ENCODE results near the gene KCNH3.
A peak's percentile ranks its signal among the peaks of the same experiment; 100 is the strongest.

DNA sequence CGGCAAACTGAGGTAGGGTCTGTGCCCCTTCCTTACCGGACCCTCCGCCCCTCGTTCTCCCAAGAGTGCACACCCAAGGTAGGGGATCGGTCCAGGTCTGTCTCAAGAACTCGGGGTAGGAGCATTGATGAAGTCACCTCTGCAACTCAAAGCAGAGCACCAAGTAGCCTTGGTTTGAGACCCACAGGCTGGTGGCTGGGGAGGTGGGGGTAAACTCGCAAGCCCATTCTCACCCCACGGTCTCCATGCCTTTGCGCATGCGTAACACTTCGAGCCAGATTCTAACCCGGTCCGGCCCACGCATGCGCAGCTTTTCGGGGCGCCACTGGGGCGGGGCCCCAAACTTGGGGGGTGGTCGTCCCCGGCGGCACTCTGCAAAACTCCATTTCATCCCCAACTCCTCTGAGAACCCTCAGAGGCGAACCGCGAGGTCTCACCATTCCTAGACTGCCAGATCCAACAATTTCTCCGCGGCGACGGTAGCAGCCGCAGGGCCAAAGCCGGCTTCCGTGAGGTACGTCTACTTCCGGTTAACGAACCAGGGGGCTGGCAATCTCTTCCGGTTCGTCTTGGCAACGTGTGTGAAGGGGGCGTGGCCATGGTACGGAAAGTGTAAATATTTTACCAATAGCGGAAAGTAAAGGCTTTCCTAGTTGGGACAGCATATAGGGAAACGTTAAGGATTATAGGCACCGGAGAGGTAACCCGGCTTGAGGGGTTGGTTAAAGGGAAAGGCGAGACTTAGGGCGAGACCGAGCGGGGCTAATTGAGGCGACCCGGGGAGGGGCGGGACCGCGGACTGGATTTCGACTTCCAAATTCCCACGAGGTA, 29.0 kb downstream of the KCNH3 start, which contains the start of gene MCRS1:
- TF ChIP-seq HOXA7 (CRISPR knock-in tag; IDR thresholded peaks at IDR 0.05; ENCODE audit: borderline replicate concordance) (no peak), ZBTB7A (tag by site-specific recombination; IDR thresholded peaks at IDR 0.05; ENCODE audit: low read depth) (peak; percentile 97; the same call in 1 of the 2 replicates)
- TF ChIP-seq, protein P1, sequence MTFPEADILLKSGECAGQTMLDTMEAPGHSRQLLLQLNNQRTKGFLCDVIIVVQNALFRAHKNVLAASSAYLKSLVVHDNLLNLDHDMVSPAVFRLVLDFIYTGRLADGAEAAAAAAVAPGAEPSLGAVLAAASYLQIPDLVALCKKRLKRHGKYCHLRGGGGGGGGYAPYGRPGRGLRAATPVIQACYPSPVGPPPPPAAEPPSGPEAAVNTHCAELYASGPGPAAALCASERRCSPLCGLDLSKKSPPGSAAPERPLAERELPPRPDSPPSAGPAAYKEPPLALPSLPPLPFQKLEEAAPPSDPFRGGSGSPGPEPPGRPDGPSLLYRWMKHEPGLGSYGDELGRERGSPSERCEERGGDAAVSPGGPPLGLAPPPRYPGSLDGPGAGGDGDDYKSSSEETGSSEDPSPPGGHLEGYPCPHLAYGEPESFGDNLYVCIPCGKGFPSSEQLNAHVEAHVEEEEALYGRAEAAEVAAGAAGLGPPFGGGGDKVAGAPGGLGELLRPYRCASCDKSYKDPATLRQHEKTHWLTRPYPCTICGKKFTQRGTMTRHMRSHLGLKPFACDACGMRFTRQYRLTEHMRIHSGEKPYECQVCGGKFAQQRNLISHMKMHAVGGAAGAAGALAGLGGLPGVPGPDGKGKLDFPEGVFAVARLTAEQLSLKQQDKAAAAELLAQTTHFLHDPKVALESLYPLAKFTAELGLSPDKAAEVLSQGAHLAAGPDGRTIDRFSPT (tag by site-specific recombination; IDR thresholded peaks at IDR 0.05): no peak
- TF ChIP-seq, protein P2, sequence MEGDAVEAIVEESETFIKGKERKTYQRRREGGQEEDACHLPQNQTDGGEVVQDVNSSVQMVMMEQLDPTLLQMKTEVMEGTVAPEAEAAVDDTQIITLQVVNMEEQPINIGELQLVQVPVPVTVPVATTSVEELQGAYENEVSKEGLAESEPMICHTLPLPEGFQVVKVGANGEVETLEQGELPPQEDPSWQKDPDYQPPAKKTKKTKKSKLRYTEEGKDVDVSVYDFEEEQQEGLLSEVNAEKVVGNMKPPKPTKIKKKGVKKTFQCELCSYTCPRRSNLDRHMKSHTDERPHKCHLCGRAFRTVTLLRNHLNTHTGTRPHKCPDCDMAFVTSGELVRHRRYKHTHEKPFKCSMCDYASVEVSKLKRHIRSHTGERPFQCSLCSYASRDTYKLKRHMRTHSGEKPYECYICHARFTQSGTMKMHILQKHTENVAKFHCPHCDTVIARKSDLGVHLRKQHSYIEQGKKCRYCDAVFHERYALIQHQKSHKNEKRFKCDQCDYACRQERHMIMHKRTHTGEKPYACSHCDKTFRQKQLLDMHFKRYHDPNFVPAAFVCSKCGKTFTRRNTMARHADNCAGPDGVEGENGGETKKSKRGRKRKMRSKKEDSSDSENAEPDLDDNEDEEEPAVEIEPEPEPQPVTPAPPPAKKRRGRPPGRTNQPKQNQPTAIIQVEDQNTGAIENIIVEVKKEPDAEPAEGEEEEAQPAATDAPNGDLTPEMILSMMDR (tag by site-specific recombination; IDR thresholded peaks at IDR 0.05): no peak
- TF ChIP-seq, protein P3, sequence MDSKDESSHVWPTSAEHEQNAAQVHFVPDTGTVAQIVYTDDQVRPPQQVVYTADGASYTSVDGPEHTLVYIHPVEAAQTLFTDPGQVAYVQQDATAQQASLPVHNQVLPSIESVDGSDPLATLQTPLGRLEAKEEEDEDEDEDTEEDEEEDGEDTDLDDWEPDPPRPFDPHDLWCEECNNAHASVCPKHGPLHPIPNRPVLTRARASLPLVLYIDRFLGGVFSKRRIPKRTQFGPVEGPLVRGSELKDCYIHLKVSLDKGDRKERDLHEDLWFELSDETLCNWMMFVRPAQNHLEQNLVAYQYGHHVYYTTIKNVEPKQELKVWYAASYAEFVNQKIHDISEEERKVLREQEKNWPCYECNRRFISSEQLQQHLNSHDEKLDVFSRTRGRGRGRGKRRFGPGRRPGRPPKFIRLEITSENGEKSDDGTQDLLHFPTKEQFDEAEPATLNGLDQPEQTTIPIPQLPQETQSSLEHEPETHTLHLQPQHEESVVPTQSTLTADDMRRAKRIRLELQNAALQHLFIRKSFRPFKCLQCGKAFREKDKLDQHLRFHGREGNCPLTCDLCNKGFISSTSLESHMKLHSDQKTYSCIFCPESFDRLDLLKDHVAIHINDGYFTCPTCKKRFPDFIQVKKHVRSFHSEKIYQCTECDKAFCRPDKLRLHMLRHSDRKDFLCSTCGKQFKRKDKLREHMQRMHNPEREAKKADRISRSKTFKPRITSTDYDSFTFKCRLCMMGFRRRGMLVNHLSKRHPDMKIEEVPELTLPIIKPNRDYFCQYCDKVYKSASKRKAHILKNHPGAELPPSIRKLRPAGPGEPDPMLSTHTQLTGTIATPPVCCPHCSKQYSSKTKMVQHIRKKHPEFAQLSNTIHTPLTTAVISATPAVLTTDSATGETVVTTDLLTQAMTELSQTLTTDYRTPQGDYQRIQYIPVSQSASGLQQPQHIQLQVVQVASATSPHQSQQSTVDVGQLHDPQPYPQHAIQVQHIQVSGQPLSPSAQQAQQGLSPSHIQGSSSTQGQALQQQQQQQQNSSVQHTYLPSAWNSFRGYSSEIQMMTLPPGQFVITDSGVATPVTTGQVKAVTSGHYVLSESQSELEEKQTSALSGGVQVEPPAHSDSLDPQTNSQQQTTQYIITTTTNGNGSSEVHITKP (tag by site-specific recombination; IDR thresholded peaks at IDR 0.05): peak; percentile 87
- TF ChIP-seq, protein P4, sequence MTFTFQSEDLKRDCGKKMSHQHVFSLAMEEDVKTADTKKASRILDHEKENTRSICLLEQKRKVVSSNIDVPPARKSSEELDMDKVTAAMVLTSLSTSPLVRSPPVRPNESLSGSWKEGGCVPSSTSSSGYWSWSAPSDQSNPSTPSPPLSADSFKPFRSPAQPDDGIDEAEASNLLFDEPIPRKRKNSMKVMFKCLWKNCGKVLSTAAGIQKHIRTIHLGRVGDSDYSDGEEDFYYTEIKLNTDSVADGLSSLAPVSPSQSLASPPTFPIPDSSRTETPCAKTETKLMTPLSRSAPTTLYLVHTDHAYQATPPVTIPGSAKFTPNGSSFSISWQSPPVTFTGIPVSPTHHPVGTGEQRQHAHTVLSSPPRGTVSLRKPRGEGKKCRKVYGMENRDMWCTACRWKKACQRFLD (tag by site-specific recombination; IDR thresholded peaks at IDR 0.05): peak; percentile 87
- TF ChIP-seq, protein P5, sequence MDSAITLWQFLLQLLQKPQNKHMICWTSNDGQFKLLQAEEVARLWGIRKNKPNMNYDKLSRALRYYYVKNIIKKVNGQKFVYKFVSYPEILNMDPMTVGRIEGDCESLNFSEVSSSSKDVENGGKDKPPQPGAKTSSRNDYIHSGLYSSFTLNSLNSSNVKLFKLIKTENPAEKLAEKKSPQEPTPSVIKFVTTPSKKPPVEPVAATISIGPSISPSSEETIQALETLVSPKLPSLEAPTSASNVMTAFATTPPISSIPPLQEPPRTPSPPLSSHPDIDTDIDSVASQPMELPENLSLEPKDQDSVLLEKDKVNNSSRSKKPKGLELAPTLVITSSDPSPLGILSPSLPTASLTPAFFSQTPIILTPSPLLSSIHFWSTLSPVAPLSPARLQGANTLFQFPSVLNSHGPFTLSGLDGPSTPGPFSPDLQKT (IDR thresholded peaks at IDR 0.05; ENCODE audit: borderline replicate concordance, low read depth, low read length): no peak

Measured in HEK293 (cell line).